ENCODE results near the gene SFMBT2. TPM values are rescaled to one million over a fixed set of nuclear protein-coding genes. Genes with fewer than 3 reads are reported as not detected.
"Not testable (repeated sequence)": the region's sequence is repeated elsewhere in the genome, so short reads cannot be mapped to it uniquely, and the experiment has no call there.

Gene SFMBT2
- total and polyA plus RNA-seq, 10 of the 15 experiments (the other 5 are each of a cell fraction or from before 2014, with no cell fraction given) = 2.8 to 29.6 (median 15.1) TPM

DNA sequence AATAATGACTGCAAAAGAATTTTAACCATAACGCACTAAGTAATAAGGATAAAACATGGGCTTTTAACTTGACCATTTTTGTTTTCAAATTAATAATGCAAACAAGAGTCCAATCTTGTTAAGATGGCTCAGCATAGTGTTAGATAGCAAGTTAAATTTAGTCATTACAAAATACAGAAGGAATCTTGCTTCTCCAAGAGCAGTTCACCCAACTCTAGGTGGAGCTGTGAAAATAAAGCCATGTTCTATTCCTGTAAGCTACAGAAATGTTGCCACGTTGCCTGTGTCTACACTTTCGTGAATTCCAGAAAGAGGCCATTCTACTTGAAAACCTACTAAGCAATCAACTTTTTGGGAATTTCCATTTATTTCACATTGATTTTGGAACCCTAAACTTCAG, 191.9 kb downstream of the SFMBT2 start (continued):
- TF ChIP-seq BRCA1 (IDR thresholded peaks at IDR 0.05; ENCODE audit: low read depth, low read length) (no peak), CHD1 (IDR thresholded peaks at IDR 0.05; ENCODE audit: low read depth, low read length) (no peak), POLR2AphosphoS2 (IDR thresholded peaks at IDR 0.05; ENCODE audit: low read depth, low read length) (no peak), SPI1 (IDR thresholded peaks at IDR 0.05; ENCODE audit: borderline replicate concordance, insufficient read depth, low read depth, low read length) (no peak), GATAD2B (conservative IDR thresholded peaks at IDR 0.05; ENCODE audit: low read depth) (no peak), SUZ12 (IDR thresholded peaks at IDR 0.05; ENCODE audit: unreplicated experiment) (no peak)
- TF ChIP-seq, protein P1, sequence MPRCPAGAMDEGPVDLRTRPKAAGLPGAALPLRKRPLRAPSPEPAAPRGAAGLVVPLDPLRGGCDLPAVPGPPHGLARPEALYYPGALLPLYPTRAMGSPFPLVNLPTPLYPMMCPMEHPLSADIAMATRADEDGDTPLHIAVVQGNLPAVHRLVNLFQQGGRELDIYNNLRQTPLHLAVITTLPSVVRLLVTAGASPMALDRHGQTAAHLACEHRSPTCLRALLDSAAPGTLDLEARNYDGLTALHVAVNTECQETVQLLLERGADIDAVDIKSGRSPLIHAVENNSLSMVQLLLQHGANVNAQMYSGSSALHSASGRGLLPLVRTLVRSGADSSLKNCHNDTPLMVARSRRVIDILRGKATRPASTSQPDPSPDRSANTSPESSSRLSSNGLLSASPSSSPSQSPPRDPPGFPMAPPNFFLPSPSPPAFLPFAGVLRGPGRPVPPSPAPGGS (IDR thresholded peaks at IDR 0.05; ENCODE audit: borderline replicate concordance, insufficient read depth, low read depth, low read length, poor library complexity, severe bottlenecking) = no peak
- TF ChIP-seq, protein P2, sequence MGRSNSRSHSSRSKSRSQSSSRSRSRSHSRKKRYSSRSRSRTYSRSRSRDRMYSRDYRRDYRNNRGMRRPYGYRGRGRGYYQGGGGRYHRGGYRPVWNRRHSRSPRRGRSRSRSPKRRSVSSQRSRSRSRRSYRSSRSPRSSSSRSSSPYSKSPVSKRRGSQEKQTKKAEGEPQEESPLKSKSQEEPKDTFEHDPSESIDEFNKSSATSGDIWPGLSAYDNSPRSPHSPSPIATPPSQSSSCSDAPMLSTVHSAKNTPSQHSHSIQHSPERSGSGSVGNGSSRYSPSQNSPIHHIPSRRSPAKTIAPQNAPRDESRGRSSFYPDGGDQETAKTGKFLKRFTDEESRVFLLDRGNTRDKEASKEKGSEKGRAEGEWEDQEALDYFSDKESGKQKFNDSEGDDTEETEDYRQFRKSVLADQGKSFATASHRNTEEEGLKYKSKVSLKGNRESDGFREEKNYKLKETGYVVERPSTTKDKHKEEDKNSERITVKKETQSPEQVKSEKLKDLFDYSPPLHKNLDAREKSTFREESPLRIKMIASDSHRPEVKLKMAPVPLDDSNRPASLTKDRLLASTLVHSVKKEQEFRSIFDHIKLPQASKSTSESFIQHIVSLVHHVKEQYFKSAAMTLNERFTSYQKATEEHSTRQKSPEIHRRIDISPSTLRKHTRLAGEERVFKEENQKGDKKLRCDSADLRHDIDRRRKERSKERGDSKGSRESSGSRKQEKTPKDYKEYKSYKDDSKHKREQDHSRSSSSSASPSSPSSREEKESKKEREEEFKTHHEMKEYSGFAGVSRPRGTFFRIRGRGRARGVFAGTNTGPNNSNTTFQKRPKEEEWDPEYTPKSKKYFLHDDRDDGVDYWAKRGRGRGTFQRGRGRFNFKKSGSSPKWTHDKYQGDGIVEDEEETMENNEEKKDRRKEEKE (IDR thresholded peaks at IDR 0.05) = no peak
- TF ChIP-seq, protein P3, sequence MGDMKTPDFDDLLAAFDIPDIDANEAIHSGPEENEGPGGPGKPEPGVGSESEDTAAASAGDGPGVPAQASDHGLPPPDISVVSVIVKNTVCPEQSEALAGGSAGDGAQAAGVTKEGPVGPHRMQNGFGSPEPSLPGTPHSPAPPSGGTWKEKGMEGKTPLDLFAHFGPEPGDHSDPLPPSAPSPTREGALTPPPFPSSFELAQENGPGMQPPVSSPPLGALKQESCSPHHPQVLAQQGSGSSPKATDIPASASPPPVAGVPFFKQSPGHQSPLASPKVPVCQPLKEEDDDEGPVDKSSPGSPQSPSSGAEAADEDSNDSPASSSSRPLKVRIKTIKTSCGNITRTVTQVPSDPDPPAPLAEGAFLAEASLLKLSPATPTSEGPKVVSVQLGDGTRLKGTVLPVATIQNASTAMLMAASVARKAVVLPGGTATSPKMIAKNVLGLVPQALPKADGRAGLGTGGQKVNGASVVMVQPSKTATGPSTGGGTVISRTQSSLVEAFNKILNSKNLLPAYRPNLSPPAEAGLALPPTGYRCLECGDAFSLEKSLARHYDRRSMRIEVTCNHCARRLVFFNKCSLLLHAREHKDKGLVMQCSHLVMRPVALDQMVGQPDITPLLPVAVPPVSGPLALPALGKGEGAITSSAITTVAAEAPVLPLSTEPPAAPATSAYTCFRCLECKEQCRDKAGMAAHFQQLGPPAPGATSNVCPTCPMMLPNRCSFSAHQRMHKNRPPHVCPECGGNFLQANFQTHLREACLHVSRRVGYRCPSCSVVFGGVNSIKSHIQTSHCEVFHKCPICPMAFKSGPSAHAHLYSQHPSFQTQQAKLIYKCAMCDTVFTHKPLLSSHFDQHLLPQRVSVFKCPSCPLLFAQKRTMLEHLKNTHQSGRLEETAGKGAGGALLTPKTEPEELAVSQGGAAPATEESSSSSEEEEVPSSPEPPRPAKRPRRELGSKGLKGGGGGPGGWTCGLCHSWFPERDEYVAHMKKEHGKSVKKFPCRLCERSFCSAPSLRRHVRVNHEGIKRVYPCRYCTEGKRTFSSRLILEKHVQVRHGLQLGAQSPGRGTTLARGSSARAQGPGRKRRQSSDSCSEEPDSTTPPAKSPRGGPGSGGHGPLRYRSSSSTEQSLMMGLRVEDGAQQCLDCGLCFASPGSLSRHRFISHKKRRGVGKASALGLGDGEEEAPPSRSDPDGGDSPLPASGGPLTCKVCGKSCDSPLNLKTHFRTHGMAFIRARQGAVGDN (IDR thresholded peaks at IDR 0.05) = no peak
- TF ChIP-seq, protein P4, sequence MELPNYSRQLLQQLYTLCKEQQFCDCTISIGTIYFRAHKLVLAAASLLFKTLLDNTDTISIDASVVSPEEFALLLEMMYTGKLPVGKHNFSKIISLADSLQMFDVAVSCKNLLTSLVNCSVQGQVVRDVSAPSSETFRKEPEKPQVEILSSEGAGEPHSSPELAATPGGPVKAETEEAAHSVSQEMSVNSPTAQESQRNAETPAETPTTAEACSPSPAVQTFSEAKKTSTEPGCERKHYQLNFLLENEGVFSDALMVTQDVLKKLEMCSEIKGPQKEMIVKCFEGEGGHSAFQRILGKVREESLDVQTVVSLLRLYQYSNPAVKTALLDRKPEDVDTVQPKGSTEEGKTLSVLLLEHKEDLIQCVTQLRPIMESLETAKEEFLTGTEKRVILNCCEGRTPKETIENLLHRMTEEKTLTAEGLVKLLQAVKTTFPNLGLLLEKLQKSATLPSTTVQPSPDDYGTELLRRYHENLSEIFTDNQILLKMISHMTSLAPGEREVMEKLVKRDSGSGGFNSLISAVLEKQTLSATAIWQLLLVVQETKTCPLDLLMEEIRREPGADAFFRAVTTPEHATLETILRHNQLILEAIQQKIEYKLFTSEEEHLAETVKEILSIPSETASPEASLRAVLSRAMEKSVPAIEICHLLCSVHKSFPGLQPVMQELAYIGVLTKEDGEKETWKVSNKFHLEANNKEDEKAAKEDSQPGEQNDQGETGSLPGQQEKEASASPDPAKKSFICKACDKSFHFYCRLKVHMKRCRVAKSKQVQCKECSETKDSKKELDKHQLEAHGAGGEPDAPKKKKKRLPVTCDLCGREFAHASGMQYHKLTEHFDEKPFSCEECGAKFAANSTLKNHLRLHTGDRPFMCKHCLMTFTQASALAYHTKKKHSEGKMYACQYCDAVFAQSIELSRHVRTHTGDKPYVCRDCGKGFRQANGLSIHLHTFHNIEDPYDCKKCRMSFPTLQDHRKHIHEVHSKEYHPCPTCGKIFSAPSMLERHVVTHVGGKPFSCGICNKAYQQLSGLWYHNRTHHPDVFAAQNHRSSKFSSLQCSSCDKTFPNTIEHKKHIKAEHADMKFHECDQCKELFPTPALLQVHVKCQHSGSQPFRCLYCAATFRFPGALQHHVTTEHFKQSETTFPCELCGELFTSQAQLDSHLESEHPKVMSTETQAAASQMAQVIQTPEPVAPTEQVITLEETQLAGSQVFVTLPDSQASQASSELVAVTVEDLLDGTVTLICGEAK (IDR thresholded peaks at IDR 0.05; ENCODE audit: borderline replicate concordance) = no peak

DNA sequence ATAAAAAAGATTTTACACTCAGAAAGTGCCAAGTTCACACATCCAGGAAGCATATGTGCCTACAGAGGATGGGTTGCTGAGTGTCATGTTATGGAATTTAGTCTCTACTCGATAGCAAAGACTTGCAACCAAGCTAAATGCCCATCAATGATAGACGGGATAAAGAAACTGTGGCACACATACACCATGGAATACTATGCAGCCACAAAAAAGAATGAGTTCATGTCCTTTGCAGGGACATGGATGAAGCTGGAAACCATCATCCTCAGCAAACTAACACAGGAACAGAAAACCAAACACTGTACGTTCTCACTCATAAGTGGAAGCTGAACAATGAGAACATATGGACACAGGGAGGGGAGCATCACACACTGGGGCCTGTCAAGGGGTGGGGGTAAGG, 198.1 kb downstream of the SFMBT2 start:
- in situ Hi-C loops (cut with MboI); H2AFZ ChIP-seq (ENCODE audit: control insufficient read depth, low read depth, low read length); FAIRE-seq; H3K27ac ChIP-seq (ENCODE audit: control insufficient read depth, insufficient read depth); POLR2A ChIA-PET; DNase-seq (ENCODE audit: low read depth, low spot score); RAD21 ChIA-PET (ENCODE audit: unreplicated experiment); H3K27me3 ChIP-seq (replicated peaks in 1 of 2; ENCODE audit: control insufficient read depth in 2 of 2, insufficient read depth in 2 of 2, low read length in 1 of 2); H3K9ac ChIP-seq (ENCODE audit: control insufficient read depth, insufficient read depth, low read length); H3K4me2 ChIP-seq (ENCODE audit: control insufficient read depth, insufficient read depth); H3K4me3 ChIP-seq; H3K9me3 ChIP-seq (replicated peaks; ENCODE audit: control insufficient read depth, insufficient read depth, low read length); SMC1A ChIA-PET (ENCODE audit: uncharacterized antibody, unreplicated experiment); BruUV-seq (replicated peaks); H3K4me1 ChIP-seq (ENCODE audit: control insufficient read depth, insufficient read depth, low read length); H3K79me2 ChIP-seq (ENCODE audit: control insufficient read depth, insufficient read depth, low read length); intact Hi-C loops (cut with micrococcal nuclease; ENCODE audit: unreplicated experiment); ATAC-seq; H4K20me1 ChIP-seq (ENCODE audit: control insufficient read depth, insufficient read depth); CTCF ChIA-PET: not testable (repeated sequence)
- peaks cover 8 to 18% of the 10 kb centered on the region in 2 experiments for H3K36me3 ChIP-seq (ENCODE audit: control insufficient read depth in 2 of 2, insufficient read depth in 2 of 2, low read length in 1 of 2)
- WGBS (ENCODE audit: insufficient coverage, insufficient replicate concordance, low lambda C conversion rate, missing lambda C conversion rate) = 98% methylated on average over 3 of the region's 3 CpGs
